22Rv1 (cell line): ENCODE data around the gene DDX5.
A peak's percentile ranks its signal among the peaks of the same experiment; 100 is the strongest.

Experiments
- ZFX ChIP-seq: fragments of 450-650 bp; IDR thresholded peaks from 2 replicates; pipeline ENCODE4 v1.6.1; 2017; ENCODE audit warnings: antibody characterized with exemption, borderline replicate concordance
- TF ChIP-seq, protein P1 (sequence below): fragments of 450-650 bp; IDR thresholded peaks from 2 replicates; pipeline ENCODE4 v1.5.1; 2017; ENCODE audit warnings: mild to moderate bottlenecking

DNA sequence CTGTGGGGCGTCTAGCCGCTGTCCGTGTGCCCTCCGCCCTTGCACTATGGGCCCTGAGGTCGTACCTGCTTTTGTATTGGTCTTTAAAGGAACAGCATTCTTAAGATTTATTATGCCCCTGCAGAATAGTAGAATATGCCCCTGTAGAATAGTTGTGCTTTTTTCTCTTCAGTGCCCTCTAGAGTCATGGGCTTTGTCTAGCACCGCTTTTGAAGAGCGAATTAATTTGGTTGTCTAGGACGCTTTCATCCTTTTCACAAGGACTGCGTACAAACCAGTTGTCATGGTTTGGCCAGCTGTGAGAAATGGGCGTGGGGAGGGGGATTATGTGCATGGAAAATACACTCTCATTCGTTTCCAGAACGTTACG, 1.3 kb upstream of the DDX5 start:
- TF ChIP-seq, protein P1, sequence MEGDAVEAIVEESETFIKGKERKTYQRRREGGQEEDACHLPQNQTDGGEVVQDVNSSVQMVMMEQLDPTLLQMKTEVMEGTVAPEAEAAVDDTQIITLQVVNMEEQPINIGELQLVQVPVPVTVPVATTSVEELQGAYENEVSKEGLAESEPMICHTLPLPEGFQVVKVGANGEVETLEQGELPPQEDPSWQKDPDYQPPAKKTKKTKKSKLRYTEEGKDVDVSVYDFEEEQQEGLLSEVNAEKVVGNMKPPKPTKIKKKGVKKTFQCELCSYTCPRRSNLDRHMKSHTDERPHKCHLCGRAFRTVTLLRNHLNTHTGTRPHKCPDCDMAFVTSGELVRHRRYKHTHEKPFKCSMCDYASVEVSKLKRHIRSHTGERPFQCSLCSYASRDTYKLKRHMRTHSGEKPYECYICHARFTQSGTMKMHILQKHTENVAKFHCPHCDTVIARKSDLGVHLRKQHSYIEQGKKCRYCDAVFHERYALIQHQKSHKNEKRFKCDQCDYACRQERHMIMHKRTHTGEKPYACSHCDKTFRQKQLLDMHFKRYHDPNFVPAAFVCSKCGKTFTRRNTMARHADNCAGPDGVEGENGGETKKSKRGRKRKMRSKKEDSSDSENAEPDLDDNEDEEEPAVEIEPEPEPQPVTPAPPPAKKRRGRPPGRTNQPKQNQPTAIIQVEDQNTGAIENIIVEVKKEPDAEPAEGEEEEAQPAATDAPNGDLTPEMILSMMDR = peak; percentile 79
- TF ChIP-seq ZFX = no peak
